H1 (cell line): ENCODE data around the gene ZNF639. TPM values are rescaled to one million over a fixed set of nuclear protein-coding genes. Genes with fewer than 3 reads are reported as not detected.
"Not testable (repeated sequence)": the region's sequence is repeated elsewhere in the genome, so short reads cannot be mapped to it uniquely, and the experiment has no call there.

Experiments used
- CTCF ChIA-PET: fragments of 300-600 bp; sonication (Branson Sonifier 250); formaldehyde crosslinking; loops from one replicate; lab custom pipeline; 2021; ENCODE audit not compliant: partially characterized antibody; lab: Charles Lee
- POLR2A ChIA-PET: fragments of 300-600 bp; sonication (Branson Sonifier 250); formaldehyde crosslinking; loops from one replicate; lab custom pipeline; 2021; ENCODE audit warnings: inconsistent platforms; ENCODE audit not compliant: partially characterized antibody; lab: Charles Lee
- DNase-seq, 2 experiments: peaks; one replicate each; pipeline versions ENCODE4 v3.0.0 to v3.0.0-alpha.2; 2010 to 2022; ENCODE audit warnings: low spot score in 2 of 2, low read depth in 1 of 2, mixed read lengths in 1 of 2
- FAIRE-seq: peaks from 2 replicates; lab custom pipeline; 2011; peaks lifted over from hg19 to GRCh38; lab: Jason Lieb, UNC
- H2AFZ ChIP-seq: 2 replicates; pipeline ENCODE4 v1.8.1; 2012; ENCODE audit warnings: low read length, inconsistent platforms
- H2AK5ac ChIP-seq: 2 replicates; pipeline ENCODE4 v1.6.1; 2013; ENCODE audit warnings: low read depth, low read length
- H2BK120ac ChIP-seq: replicated peaks from 2 replicates; pipeline ENCODE3; 2013; ENCODE audit warnings: low read depth, low read length, inconsistent platforms
- H2BK12ac ChIP-seq: 2 replicates; pipeline ENCODE4 v1.6.1; 2013; ENCODE audit warnings: low read depth, low read length
- H2BK15ac ChIP-seq: 2 replicates; pipeline ENCODE4 v1.6.1; 2013; ENCODE audit warnings: low read length
- H2BK20ac ChIP-seq: 2 replicates; pipeline ENCODE4 v1.6.1; 2013; ENCODE audit warnings: low read length
- H2BK5ac ChIP-seq: 2 replicates; pipeline ENCODE4 v1.6.1; 2013; ENCODE audit warnings: low read depth, low read length
- H3K14ac ChIP-seq: 2 replicates; pipeline ENCODE4 v1.6.1; 2013; ENCODE audit warnings: inconsistent platforms; ENCODE audit not compliant: insufficient read length
- H3K18ac ChIP-seq: 2 replicates; pipeline ENCODE4 v1.6.1; 2013; ENCODE audit warnings: low read length; ENCODE audit errors: extremely low read depth
- H3K23ac ChIP-seq: 2 replicates; pipeline ENCODE4 v1.6.1; 2013; ENCODE audit warnings: inconsistent platforms; ENCODE audit not compliant: insufficient read length
- H3K23me2 ChIP-seq: 2 replicates; pipeline ENCODE4 v1.6.1; 2013; ENCODE audit warnings: low read depth, low read length
- H3K27ac ChIP-seq: 2 replicates; pipeline ENCODE4 v1.6.1; 2011; ENCODE audit warnings: low read depth, low read length, inconsistent platforms
- H3K27me3 ChIP-seq, 4 experiments: replicated peaks in 1 of 4; 1 replicate in 1 of 4; 2 replicates in 3 of 4; pipeline versions ENCODE4 v1.6.1 to v1.8.1; 2011 to 2013; ENCODE audit warnings: low read length in 3 of 4, mild to moderate bottlenecking in 3 of 4, inconsistent platforms in 2 of 4, mixed read lengths in 2 of 4, moderate library complexity in 1 of 4; ENCODE audit not compliant: control insufficient read depth in 3 of 4, insufficient read depth in 3 of 4; ENCODE audit errors: extremely low read depth in 1 of 4
- H3K36me3 ChIP-seq, 4 experiments: 2 replicates each; pipeline versions ENCODE4 v1.6.1 to v1.8.1; 2011 to 2013; ENCODE audit warnings: mild to moderate bottlenecking in 4 of 4, low read length in 3 of 4, moderate library complexity in 2 of 4, control low read depth in 1 of 4, inconsistent platforms in 1 of 4; ENCODE audit not compliant: insufficient read depth in 4 of 4, control insufficient read depth in 2 of 4
- H3K4ac ChIP-seq: replicated peaks from 2 replicates; pipeline ENCODE3; 2013; ENCODE audit warnings: low read length, low read depth, mixed read lengths, inconsistent platforms; ENCODE audit not compliant: insufficient read length
- H3K4me1 ChIP-seq, 4 experiments: replicated peaks in 1 of 4; 1 replicate in 1 of 4; 2 replicates in 3 of 4; pipeline versions ENCODE4 v1.6.1 to v1.8.1; 2011 to 2013; ENCODE audit warnings: low read length in 3 of 4, inconsistent platforms in 2 of 4, mixed read lengths in 1 of 4; ENCODE audit not compliant: insufficient read depth in 4 of 4, control insufficient read depth in 3 of 4
- H3K4me2 ChIP-seq, 2 experiments: 2 replicates each; pipeline versions ENCODE4 v1.6.1 to v1.8.1; 2011 to 2013; ENCODE audit warnings: low read depth in 2 of 2, low read length in 2 of 2, control low read depth in 1 of 2, inconsistent platforms in 1 of 2, mild to moderate bottlenecking in 1 of 2; ENCODE audit not compliant: insufficient read depth in 1 of 2
- H3K4me3 ChIP-seq, 4 experiments: fragments of 200-600, 300-600 bp in 1 of 4; sonication (generic), shearing (Covaris generic), sonication (Bioruptor Twin) in 1 of 4; 2 replicates each; pipeline versions ENCODE4 v1.5.1 to v1.8.1; 2011 to 2016; ENCODE audit warnings: low read length in 4 of 4, low read depth in 3 of 4, control low read depth in 2 of 4, inconsistent platforms in 2 of 4, mild to moderate bottlenecking in 2 of 4, mixed read lengths in 1 of 4, moderate library complexity in 1 of 4; ENCODE audit not compliant: insufficient read depth in 2 of 4; ENCODE audit errors: extremely low read depth in 1 of 4
- H3K56ac ChIP-seq: replicated peaks from 2 replicates; pipeline ENCODE3; 2013; ENCODE audit warnings: low read depth, mild to moderate bottlenecking, mixed read lengths, low read length, inconsistent platforms; ENCODE audit not compliant: insufficient read length
- H3K79me1 ChIP-seq: 2 replicates; pipeline ENCODE4 v1.6.1; 2013; ENCODE audit warnings: low read depth, low read length, control low read depth
- H3K79me2 ChIP-seq, 2 experiments: 2 replicates each; pipeline versions ENCODE4 v1.6.1 to v1.8.1; 2012 to 2013; ENCODE audit warnings: low read length in 2 of 2, mild to moderate bottlenecking in 2 of 2, inconsistent platforms in 1 of 2; ENCODE audit not compliant: insufficient read depth in 2 of 2, control insufficient read depth in 1 of 2
- H3K9ac ChIP-seq, 4 experiments: replicated peaks in 1 of 4; 1 replicate in 1 of 4; 2 replicates in 3 of 4; pipeline versions ENCODE4 v1.6.1 to v1.8.1; 2011 to 2013; ENCODE audit warnings: low read depth in 3 of 4, low read length in 3 of 4, control low read depth in 2 of 4, mild to moderate bottlenecking in 2 of 4, moderate library complexity in 2 of 4, inconsistent platforms in 1 of 4; ENCODE audit errors: extremely low read depth in 1 of 4
- H3K9me3 ChIP-seq, 2 experiments: 2 replicates each; pipeline versions ENCODE4 v1.6.1 to v1.8.1; 2012 to 2013; ENCODE audit warnings: mild to moderate bottlenecking in 2 of 2, moderate library complexity in 2 of 2, control low read depth in 1 of 2, inconsistent platforms in 1 of 2, low read depth in 1 of 2, low read length in 1 of 2, mixed read lengths in 1 of 2; ENCODE audit not compliant: insufficient read depth in 2 of 2
- H4K20me1 ChIP-seq, 2 experiments: replicated peaks in 1 of 2; 2 replicates each; pipeline versions ENCODE3 to v1.8.1; 2011 to 2013; ENCODE audit warnings: inconsistent platforms in 2 of 2, low read length in 2 of 2, mild to moderate bottlenecking in 1 of 2; ENCODE audit not compliant: insufficient read depth in 2 of 2, control insufficient read depth in 1 of 2
- H4K5ac ChIP-seq: 2 replicates; pipeline ENCODE4 v1.6.1; 2013; ENCODE audit warnings: low read length, low read depth, mixed read lengths, inconsistent platforms; ENCODE audit not compliant: insufficient read length
- H4K8ac ChIP-seq: 2 replicates; pipeline ENCODE4 v1.8.0; 2013; ENCODE audit warnings: mild to moderate bottlenecking, moderate library complexity, low read length, inconsistent platforms; ENCODE audit not compliant: insufficient read depth; ENCODE audit errors: extremely low read depth
- H4K91ac ChIP-seq: replicated peaks from 2 replicates; pipeline ENCODE3; 2013; ENCODE audit warnings: low read length, mixed read lengths, inconsistent platforms; ENCODE audit not compliant: insufficient read length
- WGBS, 2 experiments: shearing (Covaris generic) in 1 of 2; methylation state at CpG; one replicate each; pipeline versions ENCODE4 v1.1.6 to v1.1.7; 2013 to 2015; ENCODE audit warnings: low lambda C conversion rate in 2 of 2, mixed read lengths in 2 of 2, inconsistent platforms in 1 of 2, low coverage in 1 of 2, missing lambda C conversion rate in 1 of 2; ENCODE audit not compliant: insufficient replicate concordance in 2 of 2, insufficient coverage in 1 of 2, insufficient read length in 1 of 2; ENCODE audit errors: extremely low coverage in 1 of 2, missing lambda C conversion rate in 1 of 2; 5-methylcytosine and 5-hydroxymethylcytosine counted together
- polyA plus RNA-seq, 7 experiments: library from polyadenylated mRNA; depleted of rRNA in 3 of 7; stranded (reverse) in 5 of 7; unstranded in 2 of 7; fragments of >200 nt in 5 of 7; fragments of 200-250 nt in 2 of 7; gene quantifications; 1 replicate in 5 of 7; 2 replicates in 1 of 7; 4 replicates in 1 of 7; pipeline versions ENCODE4 v1.2.1 to v1.2.3, GENCODE V29; 2011 to 2013; ENCODE audit warnings: missing spikeins in 2 of 7, mixed read lengths in 2 of 7
- total RNA-seq: library from RNA; stranded (reverse); fragmentation: NEBNext Ultra II Directional; extraction: Animal tissue kit (Norgen Biotek cat#: 25700); gene quantifications from 2 replicates; pipeline ENCODE4 v1.2.1, GENCODE V29; 2021

Gene ZNF639
- total and polyA plus RNA-seq, 2 of the 8 experiments (the other 6 are each of a cell fraction or from before 2014, with no cell fraction given) = 9.1 to 41.4 TPM

DNA sequence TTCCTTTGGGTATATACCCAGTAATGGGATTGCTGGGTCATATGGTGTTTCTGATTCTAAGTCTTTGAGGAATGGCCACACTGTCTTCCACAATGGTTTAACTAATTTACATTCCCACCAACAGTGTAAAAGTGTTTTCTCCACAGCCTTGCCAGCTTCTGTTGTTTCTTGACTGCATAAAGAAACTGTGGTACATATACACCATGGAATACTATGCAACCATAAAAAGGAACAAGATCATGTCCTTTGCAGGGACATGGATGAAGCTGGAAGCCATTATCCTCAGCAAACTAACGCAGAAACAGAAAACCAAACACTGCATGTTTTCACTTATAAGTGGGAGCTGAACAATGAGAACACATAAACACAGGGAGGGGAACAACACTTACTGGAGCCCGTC is 15.5 kb upstream of the ZNF639 start:
- DNase-seq, H3K56ac ChIP-seq, H3K18ac ChIP-seq, H2BK12ac ChIP-seq, H2AFZ ChIP-seq, H3K4me1 ChIP-seq, H4K8ac ChIP-seq, H2BK20ac ChIP-seq, H3K9ac ChIP-seq, H3K14ac ChIP-seq, FAIRE-seq, H3K27ac ChIP-seq, H3K36me3 ChIP-seq, H3K23ac ChIP-seq, H3K79me1 ChIP-seq, H3K4me2 ChIP-seq, H2AK5ac ChIP-seq, H4K91ac ChIP-seq, H2BK15ac ChIP-seq, H3K4me3 ChIP-seq, H2BK120ac ChIP-seq, H2BK5ac ChIP-seq, POLR2A ChIA-PET, H4K5ac ChIP-seq, H3K4ac ChIP-seq, H3K9me3 ChIP-seq, H4K20me1 ChIP-seq, H3K23me2 ChIP-seq, H3K79me2 ChIP-seq, H3K27me3 ChIP-seq: not testable (repeated sequence)
- CTCF ChIA-PET = interaction anchor here (1.4 to 1.6 kb wide), 3 partner anchors 8 to 292 kb away, joined by 5 to 6 read pairs (median 5); no protein-coding TSS in a partner anchor
- WGBS, 2 experiments = 94% methylated on average over 2 of the region's 2 CpGs; no CpG with 5 or more reads in 1 of the 2 experiments
